ENCODE measurements around the gene TMEM150A. TPM values are rescaled to one million over a fixed set of nuclear protein-coding genes. Genes with fewer than 3 reads are reported as not detected.
A peak's percentile ranks its signal among the peaks of the same experiment; 100 is the strongest.
"Not testable (repeated sequence)": the region's sequence is repeated elsewhere in the genome, so short reads cannot be mapped to it uniquely, and the experiment has no call there.

The TMEM150A gene
- total and polyA plus RNA-seq, 2 donors (not counting 3 experiments of a cell fraction or from before 2014, with no cell fraction given): 17.7 to 35.7 TPM

GRCh38 chr2:85619617-85620016 is 17.1 kb upstream of the TMEM150A start:
- H3K4me2 ChIP-seq (ENCODE audit: insufficient read depth, low read length): no peak overlapping the region
- intact Hi-C loops (cut with micrococcal nuclease): loop anchor here (5.0 kb wide), 1 partner anchor 197 kb away; no protein-coding TSS in a partner anchor
- no peak for TF ChIP-seq POLR2AphosphoS5 (IDR thresholded peaks at IDR 0.05; ENCODE audit: insufficient read depth, low read depth, low read length)
- TF ChIP-seq MAX (IDR thresholded peaks at IDR 0.05; ENCODE audit: insufficient read depth, insufficient read length): no peak
- no peak for TF ChIP-seq FOS (IDR thresholded peaks at IDR 0.05; ENCODE audit: borderline replicate concordance, insufficient read depth, low read length)
- no peak for TF ChIP-seq POLR2A (IDR thresholded peaks at IDR 0.05; ENCODE audit: low read depth, low read length)
- no peak for TF ChIP-seq EZH2 (IDR thresholded peaks at IDR 0.05; ENCODE audit: borderline replicate concordance, low read depth, low read length, severe bottlenecking)
- TF ChIP-seq GATA2 (IDR thresholded peaks at IDR 0.05; ENCODE audit: insufficient read depth, insufficient read length, low read depth, low read length): no peak
- TF ChIP-seq MYC (IDR thresholded peaks at IDR 0.05; ENCODE audit: low read depth, low read length): no peak
- no peak for TF ChIP-seq JUN (IDR thresholded peaks at IDR 0.05; ENCODE audit: borderline replicate concordance, insufficient read depth, insufficient read length, low read depth)
- TF ChIP-seq CTCF (IDR thresholded peaks at IDR 0.05; ENCODE audit: extremely low read depth in 1 of 2, insufficient read depth in 1 of 2, low read depth in 1 of 2, low read length in 2 of 2): no peak
- no TSS peak for BruUV-seq (replicated peaks)
- no peak overlapping the region for H3K27ac ChIP-seq (ENCODE audit: insufficient read depth, low read depth, low read length)
- H3K27me3 ChIP-seq (ENCODE audit: control insufficient read depth in 2 of 2, insufficient read depth in 2 of 2, low read length in 2 of 2): no peaks in the 10 kb centered on the region
- ChIA-PET POLR2A (no interaction called here), CTCF (interaction anchor here (0.5 to 8.8 kb wide), 2 partner anchors 16 to 88 kb away, joined by 4 to 74 read pairs; no protein-coding TSS in a partner anchor)
- H3K4me1 ChIP-seq (ENCODE audit: control insufficient read depth, extremely low read depth, insufficient read depth, low read length): peaks cover 9% of the 10 kb centered on the region
- no peaks in the 10 kb centered on the region for H3K9me3 ChIP-seq (replicated peaks; ENCODE audit: control insufficient read depth, insufficient read depth, low read length)
- H3K4me3 ChIP-seq (replicated peaks in 1 of 3; ENCODE audit: insufficient read depth in 1 of 3, low read depth in 1 of 3, low read length in 3 of 3): no peak overlapping the region
- H3K9me1 ChIP-seq (replicated peaks; ENCODE audit: control insufficient read depth, extremely low read depth, insufficient read depth, low read length): no peaks in the 10 kb centered on the region
- no peak overlapping the region for H3K9ac ChIP-seq (replicated peaks; ENCODE audit: extremely low read depth, insufficient read depth, low read length)
- H2AFZ ChIP-seq (ENCODE audit: low read depth, low read length): no peak overlapping the region
- peaks cover 19 to 24% of the 10 kb centered on the region in 2 experiments for H3K36me3 ChIP-seq (ENCODE audit: control insufficient read depth in 2 of 2, extremely low read depth in 1 of 2, insufficient read depth in 2 of 2, low read length in 2 of 2)
- H4K20me1 ChIP-seq (replicated peaks; ENCODE audit: control insufficient read depth, extremely low read depth, insufficient read depth, low read length): no peaks in the 10 kb centered on the region
- no peak for DNase-seq (ENCODE audit: low read depth, low spot score)
- peaks cover 55% of the 10 kb centered on the region for H3K79me2 ChIP-seq (ENCODE audit: control insufficient read depth, insufficient read depth, low read length)
- dilution Hi-C loops (cut with MboI; ENCODE audit: extremely low pct_ligation_motif_present, low sequenced_read_pairs): no loop called here
- no peak for FAIRE-seq

- H3K4me1 ChIP-seq (ENCODE audit: control insufficient read depth, extremely low read depth, insufficient read depth, low read length); DNase-seq (ENCODE audit: low read depth, low spot score); H3K27me3 ChIP-seq (ENCODE audit: control insufficient read depth in 2 of 2, insufficient read depth in 2 of 2, low read length in 2 of 2); H3K9me1 ChIP-seq (replicated peaks; ENCODE audit: control insufficient read depth, extremely low read depth, insufficient read depth, low read length); FAIRE-seq; H2AFZ ChIP-seq (ENCODE audit: low read depth, low read length); H4K20me1 ChIP-seq (replicated peaks; ENCODE audit: control insufficient read depth, extremely low read depth, insufficient read depth, low read length); H3K4me3 ChIP-seq (replicated peaks in 1 of 3; ENCODE audit: insufficient read depth in 1 of 3, low read depth in 1 of 3, low read length in 3 of 3); H3K27ac ChIP-seq (ENCODE audit: insufficient read depth, low read depth, low read length); H3K9me3 ChIP-seq (replicated peaks; ENCODE audit: control insufficient read depth, insufficient read depth, low read length); dilution Hi-C loops (cut with MboI; ENCODE audit: extremely low pct_ligation_motif_present, low sequenced_read_pairs); BruUV-seq (replicated peaks): not testable (repeated sequence)
- intact Hi-C loops (cut with micrococcal nuclease): loop anchor here (2.0 to 5.0 kb wide), 3 partner anchors 33 to 195 kb away; partner anchors contain the start of gene VAMP5
- peaks cover 9 to 13% of the 10 kb centered on the region in 2 experiments for H3K36me3 ChIP-seq (ENCODE audit: control insufficient read depth in 2 of 2, extremely low read depth in 1 of 2, insufficient read depth in 2 of 2, low read length in 2 of 2)
- CTCF ChIA-PET: interaction anchor here (8.8 kb wide), 1 partner anchor 18 kb away, joined by 74 read pairs; no protein-coding TSS in a partner anchor
- H3K79me2 ChIP-seq (ENCODE audit: control insufficient read depth, insufficient read depth, low read length): peaks cover 49% of the 10 kb centered on the region
- POLR2A ChIA-PET: interaction anchor here (0.7 kb wide), 1 partner anchor 100 kb away, joined by 3 read pairs; no protein-coding TSS in a partner anchor
- H3K9ac ChIP-seq (replicated peaks; ENCODE audit: extremely low read depth, insufficient read depth, low read length): peak overlapping the region; percentile 99
- H3K4me2 ChIP-seq (ENCODE audit: insufficient read depth, low read length): peak overlapping the region; percentile 44
These were observed 15.2 kb upstream of the TMEM150A start for GRCh38 chr2:85617723-85618122.

Data from endothelial cell of umbilical vein (primary cell).